Tibial nerve (tissue), 4 donors: ENCODE results near the gene NUCB1. TPM values are rescaled to one million over a fixed set of nuclear protein-coding genes. Genes with fewer than 3 reads are reported as not detected.
A peak's percentile ranks its signal among the peaks of the same experiment; 100 is the strongest.
"Not testable (repeated sequence)": the region's sequence is repeated elsewhere in the genome, so short reads cannot be mapped to it uniquely, and the experiment has no call there.

ENCODE experiments used
- DNase-seq, 2 donors: peaks; one replicate each; pipeline ENCODE4 v3.0.0-alpha.2; 2019; ENCODE audit warnings: low spot score in 2 of 2
- H3K27ac ChIP-seq, 4 donors: fragments of 200-600 bp; sonication (generic) in 3 of 4; one replicate each; pipeline ENCODE4 v1.5.1; 2017 to 2019; ENCODE audit warnings: mild to moderate bottlenecking in 1 of 4
- H3K27me3 ChIP-seq, 2 donors: fragments of 200-600 bp; sonication (generic) in 1 of 2; one replicate each; pipeline versions ENCODE4 v1.5.1 to v1.6.0; 2017 to 2019
- H3K36me3 ChIP-seq, 3 donors: fragments of 200-600 bp; sonication (generic); one replicate each; pipeline ENCODE4 v1.5.1; 2018 to 2019
- H3K4me1 ChIP-seq, 4 donors: fragments of 200-600 bp; sonication (generic) in 3 of 4; one replicate each; pipeline ENCODE4 v1.5.1; 2017 to 2019
- H3K4me3 ChIP-seq, 4 donors: fragments of 200-600 bp; sonication (generic) in 3 of 4; one replicate each; pipeline ENCODE4 v1.5.1; 2017 to 2019; ENCODE audit warnings: mild to moderate bottlenecking in 1 of 4, moderate library complexity in 1 of 4
- H3K9me3 ChIP-seq, 4 donors: fragments of 200-600 bp; sonication (generic) in 3 of 4; one replicate each; pipeline ENCODE4 v1.5.1; 2017 to 2019
- CTCF ChIP-seq, 5 experiments: fragments of 200-600 bp in 3 of 5; fragments of 450-650 bp in 2 of 5; sonication (generic) in 3 of 5; IDR thresholded peaks; one replicate each; pipeline ENCODE4 v1.5.1; 2016 to 2019; ENCODE audit warnings: antibody characterized with exemption in 5 of 5, mild to moderate bottlenecking in 3 of 5, moderate library complexity in 2 of 5
- EP300 ChIP-seq, 2 donors: sonication (generic); formaldehyde crosslinking; IDR thresholded peaks; one replicate each; pipeline ENCODE4 v1.6.1; 2017; ENCODE audit warnings: antibody characterized with exemption in 2 of 2, mild to moderate bottlenecking in 1 of 2
- POLR2A ChIP-seq, 2 donors: fragments of 450-650 bp; IDR thresholded peaks; one replicate each; pipeline ENCODE4 v1.6.1; 2017; ENCODE audit warnings: antibody characterized with exemption in 2 of 2, mild to moderate bottlenecking in 2 of 2, moderate library complexity in 2 of 2
- WGBS, 2 donors: methylation state at CpG; one replicate each; pipeline ENCODE4 v1.1.5; 2018; 5-methylcytosine and 5-hydroxymethylcytosine counted together
- total RNA-seq, 4 donors: library from RNA; depleted of rRNA; stranded (reverse); fragments of >200 nt; gene quantifications; one replicate each; pipeline ENCODE4 v1.1.0, GENCODE V29; 2016

Gene NUCB1
- total RNA-seq, 4 donors from 2014 or later = 220 to 352 (median 287) TPM

- peak overlapping the region in 2 of 4 donors; percentile 11 to 63 for H3K27ac ChIP-seq
- H3K4me3 ChIP-seq = no peak overlapping the region
- H3K4me1 ChIP-seq = peaks cover 0 to 11% (median 4%) of the 10 kb centered on the region in 4 donors
- 86 to 90% methylated on average over 11 of the region's 11 CpGs for WGBS, 2 donors
- no peak for TF ChIP-seq POLR2A (IDR thresholded peaks at IDR 0.05)
- TF ChIP-seq CTCF (IDR thresholded peaks at IDR 0.05) = no peak
- no peak for TF ChIP-seq EP300 (IDR thresholded peaks at IDR 0.05)
- no peaks in the 10 kb centered on the region for H3K27me3 ChIP-seq
- no peak for DNase-seq
- H3K36me3 ChIP-seq = peaks cover 0 to 44% (median 9%) of the 10 kb centered on the region in 3 donors
- H3K9me3 ChIP-seq = no peaks in the 10 kb centered on the region
Measured at GRCh38 chr19:48925240-48925843, 25.2 kb downstream of the NUCB1 start.

DNA sequence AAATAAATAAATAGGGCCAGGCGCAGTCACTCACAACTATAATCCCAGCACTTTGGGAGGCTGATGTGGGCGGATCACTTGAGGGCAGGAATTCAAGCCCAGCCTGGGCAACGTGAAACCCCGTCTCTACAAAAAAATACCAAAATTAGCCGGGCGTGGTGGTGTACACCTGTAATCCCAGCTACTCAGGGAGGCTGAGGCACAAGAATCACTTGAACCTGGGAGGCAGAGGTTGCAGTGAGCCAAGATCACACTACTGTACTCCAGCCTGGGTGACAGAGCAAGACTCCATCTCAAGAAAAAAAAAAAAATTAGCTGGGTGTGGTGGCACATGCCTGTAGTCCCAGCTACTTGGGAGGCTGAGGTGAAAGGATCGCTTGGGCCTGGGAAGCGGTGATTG lies 25.8 kb downstream of the NUCB1 start:
- peaks cover 0 to 11% (median 4%) of the 10 kb centered on the region in 4 donors for H3K4me1 ChIP-seq
- 83 to 84% methylated on average over 8 of the region's 8 CpGs for WGBS, 2 donors
- not testable (repeated sequence) for H3K9me3 ChIP-seq, H3K4me3 ChIP-seq, H3K27me3 ChIP-seq, DNase-seq
- H3K27ac ChIP-seq = peak overlapping the region in 2 of 4 donors; percentile 63 to 83
- peaks cover 0 to 39% (median 6%) of the 10 kb centered on the region in 3 donors for H3K36me3 ChIP-seq

GRCh38 chr19:48926909-48927308 lies 26.8 kb downstream of the NUCB1 start:
- Histone ChIP-seq H3K27ac (peak overlapping the region in 3 of 4 donors; percentile 40 to 83 (median 63)), H3K4me3 (no peak overlapping the region), H3K4me1 (peaks cover 0 to 11% (median 4%) of the 10 kb centered on the region in 4 donors), H3K9me3 (no peaks in the 10 kb centered on the region), H3K36me3 (peaks cover 0 to 28% (median 6%) of the 10 kb centered on the region in 3 donors), H3K27me3 (no peaks in the 10 kb centered on the region)
- WGBS, 2 donors = 23 to 24% methylated on average over 10 of the region's 10 CpGs
- no peak for TF ChIP-seq CTCF (IDR thresholded peaks at IDR 0.05)
- TF ChIP-seq POLR2A (IDR thresholded peaks at IDR 0.05) = no peak
- TF ChIP-seq EP300 (IDR thresholded peaks at IDR 0.05) = peak in 1 of 2 donors; percentile 73
- DNase-seq = peak in 1 of 2 donors; percentile 50

DNA sequence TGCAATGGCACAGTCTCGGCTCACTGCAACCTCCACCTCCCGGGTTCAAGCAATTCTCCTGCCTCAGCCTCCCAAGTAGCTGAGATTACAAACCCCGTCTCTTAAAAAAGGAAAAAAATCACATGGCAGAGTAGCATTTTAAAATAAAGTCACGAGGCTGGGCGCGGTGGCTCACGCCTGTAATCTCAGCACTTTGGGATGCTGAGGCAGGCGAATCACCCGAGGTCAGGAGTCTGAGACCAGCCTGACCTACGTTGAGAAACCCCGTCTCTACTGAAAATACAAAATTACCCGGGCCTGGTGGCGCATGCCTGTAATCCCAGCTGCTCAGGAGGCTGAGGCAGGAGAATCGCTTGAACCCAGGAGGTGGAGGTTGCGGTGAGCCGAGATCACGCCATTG lies 27.6 kb downstream of the NUCB1 start:
- H3K9me3 ChIP-seq, H3K27me3 ChIP-seq, H3K27ac ChIP-seq, DNase-seq, H3K4me3 ChIP-seq: not testable (repeated sequence)
- peaks cover 0 to 11% (median 4%) of the 10 kb centered on the region in 4 donors for H3K4me1 ChIP-seq
- 81 to 85% methylated on average over 17 of the region's 17 CpGs for WGBS, 2 donors
- peaks cover 0 to 21% (median 2%) of the 10 kb centered on the region in 3 donors for H3K36me3 ChIP-seq

DNA sequence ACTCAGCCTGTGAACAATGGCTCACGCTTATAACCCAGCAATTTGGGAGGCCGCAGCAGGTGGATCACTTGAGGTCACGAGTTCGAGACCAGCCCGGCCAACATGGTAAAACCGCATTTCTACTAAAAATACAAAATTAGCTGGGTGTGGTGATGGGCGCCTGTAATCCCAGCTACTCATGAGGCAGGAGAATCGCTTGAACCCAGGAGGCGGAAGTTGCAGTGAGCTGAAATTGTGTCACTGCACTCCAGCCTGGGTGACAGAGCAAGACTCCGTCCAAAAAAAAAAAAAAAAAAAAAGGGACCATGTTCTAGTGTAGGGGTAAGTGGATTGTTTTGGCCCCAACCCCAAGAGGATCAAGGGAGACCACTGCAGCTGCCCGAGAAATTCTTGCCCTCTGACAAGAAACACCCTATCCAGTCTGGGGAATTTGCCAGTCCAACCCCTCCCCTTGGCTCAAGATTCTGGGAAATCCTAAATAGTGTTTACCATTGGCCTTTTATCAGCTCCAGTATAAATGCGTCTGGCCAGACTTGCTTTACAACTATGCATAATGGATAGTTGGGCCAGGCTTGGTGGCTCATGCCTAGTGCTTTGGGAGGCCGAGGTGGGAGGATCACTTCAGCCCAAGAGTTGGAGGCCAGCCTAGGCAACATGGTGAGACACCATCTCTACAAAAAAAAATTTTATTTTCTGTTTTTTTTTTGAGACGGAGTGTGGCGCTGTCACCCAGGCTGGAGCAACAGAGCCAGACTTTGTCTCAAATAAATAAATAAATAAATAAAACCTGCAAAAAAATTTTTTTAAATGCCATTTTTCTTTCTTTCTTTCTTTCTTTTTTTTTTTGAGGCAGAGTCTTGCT lies 28.3 kb downstream of the NUCB1 start:
- DNase-seq = no peak
- 63 to 73% methylated on average over 15 of the region's 15 CpGs for WGBS, 2 donors
- H3K4me1 ChIP-seq = peaks cover 0 to 18% (median 9%) of the 10 kb centered on the region in 4 donors
- no peaks in the 10 kb centered on the region for H3K27me3 ChIP-seq
- no peaks in the 10 kb centered on the region for H3K9me3 ChIP-seq
- no peak overlapping the region for H3K27ac ChIP-seq
- H3K36me3 ChIP-seq = peaks cover 0 to 14% (median 0%) of the 10 kb centered on the region in 3 donors
- peak in 1 of 5 experiments; percentile 10 for TF ChIP-seq CTCF (IDR thresholded peaks at IDR 0.05)
- no peak for TF ChIP-seq POLR2A (IDR thresholded peaks at IDR 0.05)
- no peak for TF ChIP-seq EP300 (IDR thresholded peaks at IDR 0.05)
- no peak overlapping the region for H3K4me3 ChIP-seq
